Measurements from ENCODE around the gene TMPRSS7. TPM values are rescaled to one million over a fixed set of nuclear protein-coding genes. Genes with fewer than 3 reads are reported as not detected.

Gene TMPRSS7
- total and polyA plus RNA-seq, 2 experiments from 2014 or later = not detected

DNA sequence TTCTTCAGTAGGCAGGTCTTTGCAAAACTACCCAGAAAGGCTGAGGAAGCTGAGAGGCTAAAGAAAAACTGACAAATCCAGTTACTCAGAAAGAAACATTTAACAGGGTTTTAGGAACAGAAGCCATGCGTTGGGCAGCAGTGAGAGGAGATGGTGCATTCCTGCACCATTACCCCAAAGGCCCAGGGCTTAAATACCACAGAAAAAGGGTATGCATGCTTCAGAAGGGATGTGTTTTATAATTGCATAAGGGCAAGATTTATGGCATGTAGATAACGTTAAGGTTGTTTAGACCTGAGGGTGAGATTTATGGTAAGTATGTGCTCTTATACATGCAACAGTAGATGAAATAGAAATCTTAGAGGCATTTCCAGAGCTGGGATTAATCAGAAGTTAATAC, 61.6 kb downstream of the TMPRSS7 start:
- Mint-ChIP-seq H3K4me3 (no peak overlapping the region), H3K27ac (no peak overlapping the region), H3K4me1 (peaks cover 15% of the 10 kb centered on the region), H3K36me3 (ENCODE audit: low read depth) (no peaks in the 10 kb centered on the region; the same call in 1 of the 3 replicates), H3K27me3 (ENCODE audit: insufficient read depth, low read depth, poor library complexity) (peaks cover 1% of the 10 kb centered on the region), H3K9me3 (no peaks in the 10 kb centered on the region)
- H3K27ac ChIP-seq (ENCODE audit: low read depth) = no peak overlapping the region; the same call in 1 of the 2 replicates
- H3K79me2 ChIP-seq (replicated peaks; ENCODE audit: insufficient read depth) = peaks cover 17% of the 10 kb centered on the region
- TF ChIP-seq JUNB (IDR thresholded peaks at IDR 0.05; ENCODE audit: unreplicated experiment) (no peak), NANOG (IDR thresholded peaks at IDR 0.05; ENCODE audit: borderline replicate concordance) (no peak), ZNF331 (CRISPR knock-in tag; IDR thresholded peaks at IDR 0.05; ENCODE audit: low read depth) (no peak), ZNF114 (CRISPR knock-in tag; IDR thresholded peaks at IDR 0.05) (no peak), ZNF462 (CRISPR knock-in tag; IDR thresholded peaks at IDR 0.05) (no peak), CREB1 (CRISPR knock-in tag; IDR thresholded peaks at IDR 0.05; ENCODE audit: low read depth) (no peak), ETS1 (IDR thresholded peaks at IDR 0.05) (no peak), EZH2 (IDR thresholded peaks at IDR 0.05; ENCODE audit: low read depth, unreplicated experiment) (no peak), STAT1 (IDR thresholded peaks at IDR 0.05; ENCODE audit: unreplicated experiment) (no peak), EZH2phosphoT487 (IDR thresholded peaks at IDR 0.05; ENCODE audit: unreplicated experiment) (no peak), CTCF (conservative IDR thresholded peaks at IDR 0.05; ENCODE audit: low read depth in 2 of 2) (no peak), POLR2AphosphoS5 (IDR thresholded peaks at IDR 0.05; ENCODE audit: low read depth) (no peak)
- TF ChIP-seq, protein P1, sequence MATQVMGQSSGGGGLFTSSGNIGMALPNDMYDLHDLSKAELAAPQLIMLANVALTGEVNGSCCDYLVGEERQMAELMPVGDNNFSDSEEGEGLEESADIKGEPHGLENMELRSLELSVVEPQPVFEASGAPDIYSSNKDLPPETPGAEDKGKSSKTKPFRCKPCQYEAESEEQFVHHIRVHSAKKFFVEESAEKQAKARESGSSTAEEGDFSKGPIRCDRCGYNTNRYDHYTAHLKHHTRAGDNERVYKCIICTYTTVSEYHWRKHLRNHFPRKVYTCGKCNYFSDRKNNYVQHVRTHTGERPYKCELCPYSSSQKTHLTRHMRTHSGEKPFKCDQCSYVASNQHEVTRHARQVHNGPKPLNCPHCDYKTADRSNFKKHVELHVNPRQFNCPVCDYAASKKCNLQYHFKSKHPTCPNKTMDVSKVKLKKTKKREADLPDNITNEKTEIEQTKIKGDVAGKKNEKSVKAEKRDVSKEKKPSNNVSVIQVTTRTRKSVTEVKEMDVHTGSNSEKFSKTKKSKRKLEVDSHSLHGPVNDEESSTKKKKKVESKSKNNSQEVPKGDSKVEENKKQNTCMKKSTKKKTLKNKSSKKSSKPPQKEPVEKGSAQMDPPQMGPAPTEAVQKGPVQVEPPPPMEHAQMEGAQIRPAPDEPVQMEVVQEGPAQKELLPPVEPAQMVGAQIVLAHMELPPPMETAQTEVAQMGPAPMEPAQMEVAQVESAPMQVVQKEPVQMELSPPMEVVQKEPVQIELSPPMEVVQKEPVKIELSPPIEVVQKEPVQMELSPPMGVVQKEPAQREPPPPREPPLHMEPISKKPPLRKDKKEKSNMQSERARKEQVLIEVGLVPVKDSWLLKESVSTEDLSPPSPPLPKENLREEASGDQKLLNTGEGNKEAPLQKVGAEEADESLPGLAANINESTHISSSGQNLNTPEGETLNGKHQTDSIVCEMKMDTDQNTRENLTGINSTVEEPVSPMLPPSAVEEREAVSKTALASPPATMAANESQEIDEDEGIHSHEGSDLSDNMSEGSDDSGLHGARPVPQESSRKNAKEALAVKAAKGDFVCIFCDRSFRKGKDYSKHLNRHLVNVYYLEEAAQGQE (IDR thresholded peaks at IDR 0.05; ENCODE audit: unreplicated experiment) = no peak
- no peaks in the 10 kb centered on the region for H4K20me1 ChIP-seq (replicated peaks; ENCODE audit: insufficient read depth)
- ATAC-seq = no peak
- no peaks in the 10 kb centered on the region for H3K27me3 ChIP-seq (ENCODE audit: insufficient read depth)
- DNase-seq (ENCODE audit: low spot score) = no peak
- no peak overlapping the region for H3K4me2 ChIP-seq
- no peaks in the 10 kb centered on the region for H3F3A ChIP-seq (replicated peaks; ENCODE audit: low read depth)
- no peaks in the 10 kb centered on the region for H3K36me3 ChIP-seq (ENCODE audit: insufficient read depth)
- H3K9me2 ChIP-seq (ENCODE audit: insufficient read depth) = peaks cover 4% of the 10 kb centered on the region; the same call in 1 of the 2 replicates
- no peak overlapping the region for H3K4me3 ChIP-seq
- H2AFZ ChIP-seq = no peak overlapping the region
- peaks cover 15% of the 10 kb centered on the region for H3K4me1 ChIP-seq (ENCODE audit: insufficient read depth)

Data from GM23338 (cell line).